HepG2 (cell line): ENCODE data around the gene PIK3C2B. TPM values are rescaled to one million over a fixed set of nuclear protein-coding genes. Genes with fewer than 3 reads are reported as not detected.

ENCODE experiments used
- ATAC-seq: fragments of 200-7000 bp; cut with Tn5 transposase; 3 replicates; pipeline ENCODE4 v1.9.1; 2020; ENCODE audit warnings: mild to moderate bottlenecking, moderate library complexity
- BruUV-seq: library from RNA; stranded (reverse); fragments of 400-500 nt; replicated peaks from 2 replicates; lab custom pipeline; 2021; lab: Mats Ljungman, UMichigan
- CTCF ChIA-PET: fragments of 300-600 bp; formaldehyde crosslinking; extraction: SDS; loops from one replicate; lab custom pipeline; 2021; ENCODE audit warnings: low total read pairs, inconsistent platforms, low intra/inter-chr PET ratio; lab: Yijun Ruan, JAX
- POLR2A ChIA-PET: fragments of 350-600 bp; sonication (Branson Sonifier 250); formaldehyde crosslinking; loops from one replicate; lab custom pipeline; 2020; ENCODE audit warnings: antibody characterized with exemption, inconsistent platforms; lab: Yijun Ruan, JAX
- DNase-seq: peaks from one replicate; pipeline ENCODE4 v3.0.0-alpha.2; 2015; ENCODE audit warnings: low spot score
- FAIRE-seq: peaks from 3 replicates; lab custom pipeline; 2011; peaks lifted over from hg19 to GRCh38; lab: Jason Lieb, UNC
- H2AFZ ChIP-seq: one replicate; pipeline ENCODE4 v1.6.1; 2011; ENCODE audit warnings: low read length, inconsistent platforms
- H3K27ac ChIP-seq: fragments of 300-600 bp; 3 replicates; pipeline ENCODE4 v1.8.0; 2011; ENCODE audit warnings: mixed run types, mild to moderate bottlenecking, mixed read lengths, low read length, inconsistent platforms; ENCODE audit not compliant: insufficient read depth; ENCODE audit errors: extremely low read length
- H3K27me3 ChIP-seq, 2 experiments: fragments of 200-600 bp in 1 of 2; 2 replicates in 1 of 2; 3 replicates in 1 of 2; pipeline versions ENCODE4 v1.6.0 to v1.8.0; 2011; ENCODE audit warnings: low read length in 2 of 2, mild to moderate bottlenecking in 2 of 2, moderate library complexity in 2 of 2, inconsistent platforms in 1 of 2; ENCODE audit not compliant: insufficient read depth in 2 of 2, control insufficient read depth in 1 of 2
- H3K36me3 ChIP-seq, 2 experiments: fragments of 200-600 bp in 1 of 2; replicated peaks in 1 of 2; 2 replicates in 1 of 2; 3 replicates in 1 of 2; pipeline versions ENCODE4 v1.5.1 to v1.8.0; 2011; ENCODE audit warnings: low read length in 2 of 2, inconsistent platforms in 1 of 2; ENCODE audit not compliant: insufficient read depth in 2 of 2, control insufficient read depth in 1 of 2
- H3K4me1 ChIP-seq: 2 replicates; pipeline ENCODE4 v1.5.1; 2012; ENCODE audit warnings: low read length, inconsistent platforms; ENCODE audit not compliant: insufficient read depth
- H3K4me2 ChIP-seq: 2 replicates; pipeline ENCODE4 v1.6.0; 2011; ENCODE audit warnings: low read depth, low read length, inconsistent platforms
- H3K4me3 ChIP-seq, 3 experiments: fragments of 200-600 bp in 1 of 3; sonication (generic), shearing (Covaris generic) in 1 of 3; replicated peaks in 1 of 3; 2 replicates each; pipeline ENCODE4 v1.5.1; 2011 to 2016; ENCODE audit warnings: low read length in 3 of 3, inconsistent platforms in 2 of 3, low read depth in 2 of 3, mild to moderate bottlenecking in 2 of 3, control low read depth in 1 of 3, mixed read lengths in 1 of 3; ENCODE audit not compliant: insufficient read depth in 1 of 3
- H3K79me2 ChIP-seq: one replicate; pipeline ENCODE4 v1.6.1; 2011; ENCODE audit warnings: low read length, inconsistent platforms; ENCODE audit not compliant: insufficient read depth
- H3K9ac ChIP-seq: 2 replicates; pipeline ENCODE4 v1.6.0; 2011; ENCODE audit warnings: mild to moderate bottlenecking, low read depth, low read length, inconsistent platforms; ENCODE audit not compliant: insufficient read depth
- H3K9me3 ChIP-seq: 2 replicates; pipeline ENCODE4 v1.5.1; 2012; ENCODE audit warnings: mild to moderate bottlenecking, low read length
- H4K20me1 ChIP-seq: 2 replicates; pipeline ENCODE4 v1.6.0; 2011; ENCODE audit warnings: inconsistent platforms, mild to moderate bottlenecking, low read length, moderate library complexity; ENCODE audit not compliant: insufficient read depth
- MATR3 ChIP-seq: sonication (generic); formaldehyde crosslinking; IDR thresholded peaks from 2 replicates; pipeline ENCODE4 v1.4.0; 2020; ENCODE audit warnings: missing genetic modification reagents
- MED1 ChIP-seq: sonication (generic); formaldehyde crosslinking; IDR thresholded peaks from 2 replicates; pipeline ENCODE4 v1.4.0; 2020; ENCODE audit warnings: missing genetic modification reagents
- SOX13 ChIP-seq, 3 experiments: fragments of 450-650 bp in 1 of 3; sonication (generic) in 1 of 3; formaldehyde crosslinking in 1 of 3; IDR thresholded peaks in 2 of 3; conservative IDR thresholded peaks in 1 of 3; 2 replicates each; pipeline versions ENCODE4 v1.5.0 to v1.6.1; 2016 to 2020; ENCODE audit warnings: antibody characterized with exemption in 1 of 3, mild to moderate bottlenecking in 1 of 3, missing compliant biosample characterization in 1 of 3, missing genetic modification reagents in 1 of 3, moderate library complexity in 1 of 3
- TSC22D2 ChIP-seq: sonication (generic); formaldehyde crosslinking; IDR thresholded peaks from 2 replicates; pipeline ENCODE4 v1.5.1; 2020; ENCODE audit warnings: missing genetic modification reagents, mild to moderate bottlenecking, borderline replicate concordance
- ZC3H13 ChIP-seq: sonication (generic); formaldehyde crosslinking; IDR thresholded peaks from 2 replicates; pipeline ENCODE4 v1.8.1; 2023; ENCODE audit warnings: mild to moderate bottlenecking, missing genetic modification reagents, moderate library complexity
- ZNF10 ChIP-seq: sonication (generic); formaldehyde crosslinking; IDR thresholded peaks from 2 replicates; pipeline ENCODE4 v1.4.0; 2020; ENCODE audit warnings: mild to moderate bottlenecking, low read depth, missing genetic modification reagents, borderline replicate concordance
- ZNF570 ChIP-seq: sonication (generic); formaldehyde crosslinking; IDR thresholded peaks from 2 replicates; pipeline ENCODE4 v1.4.0; 2020; ENCODE audit warnings: mild to moderate bottlenecking, missing genetic modification reagents, borderline replicate concordance
- WGBS: methylation state at CpG from one replicate; pipeline ENCODE4 v1.1.6; 2017; ENCODE audit warnings: low lambda C conversion rate; 5-methylcytosine and 5-hydroxymethylcytosine counted together
- in situ Hi-C: cut with HindIII; loops from 2 replicates; pipeline ENCODE4 v1.10.0; 2017; ENCODE audit warnings: low pct_unique_long_range_greater_than_20kb; ENCODE audit not compliant: extremely low pct_ligation_motif_present
- intact Hi-C: fragments of 100-400 bp; cut with micrococcal nuclease; formaldehyde crosslinking; loops from one replicate; pipeline ENCODE4 v1.10.0; 2022; ENCODE audit not compliant: unreplicated experiment
- polyA plus RNA-seq, 8 experiments: library from polyadenylated mRNA; depleted of rRNA in 3 of 8; stranded (reverse) in 7 of 8; unstranded in 1 of 8; fragments of >200 nt; fragmentation: Illumina TruSeq in 4 of 8; extraction: Trizol in 4 of 8; gene quantifications; 2 replicates each; pipeline versions ENCODE4 v1.2.1 to v1.2.3, GENCODE V29; 2011 to 2016; ENCODE audit warnings: low read depth in 4 of 8, missing spikeins in 1 of 8, mixed read lengths in 1 of 8; ENCODE audit not compliant: insufficient read depth in 1 of 8
- total RNA-seq, 5 experiments: library from RNA; depleted of rRNA; stranded (reverse); fragments of >200 nt; fragmentation: Illumina TruSeq; extraction: Trizol; gene quantifications; 2 replicates each; pipeline ENCODE4 v1.2.3, GENCODE V29; 2016; ENCODE audit warnings: low read depth in 1 of 5
- TF ChIP-seq, protein P1 (sequence below): sonication (generic); formaldehyde crosslinking; IDR thresholded peaks from 2 replicates; pipeline ENCODE4 v1.4.0; 2020; ENCODE audit warnings: mild to moderate bottlenecking, missing genetic modification reagents, borderline replicate concordance
- TF ChIP-seq, protein P2 (sequence below): sonication (generic); formaldehyde crosslinking; IDR thresholded peaks from 2 replicates; pipeline ENCODE4 v1.4.0; 2020; ENCODE audit warnings: missing genetic modification reagents
- TF ChIP-seq, protein P3 (sequence below): sonication (generic); formaldehyde crosslinking; IDR thresholded peaks from 2 replicates; pipeline ENCODE4 v1.4.0; 2020; ENCODE audit warnings: missing genetic modification reagents
- TF ChIP-seq, protein P4 (sequence below): sonication (generic); formaldehyde crosslinking; IDR thresholded peaks from 2 replicates; pipeline ENCODE4 v1.8.1; 2023; ENCODE audit warnings: missing genetic modification reagents, inconsistent platforms, borderline replicate concordance

Gene PIK3C2B
- total and polyA plus RNA-seq, 2 of the 13 experiments (the other 11 are each of a cell fraction or from before 2014, with no cell fraction given) = 3.4 to 4.5 TPM

DNA sequence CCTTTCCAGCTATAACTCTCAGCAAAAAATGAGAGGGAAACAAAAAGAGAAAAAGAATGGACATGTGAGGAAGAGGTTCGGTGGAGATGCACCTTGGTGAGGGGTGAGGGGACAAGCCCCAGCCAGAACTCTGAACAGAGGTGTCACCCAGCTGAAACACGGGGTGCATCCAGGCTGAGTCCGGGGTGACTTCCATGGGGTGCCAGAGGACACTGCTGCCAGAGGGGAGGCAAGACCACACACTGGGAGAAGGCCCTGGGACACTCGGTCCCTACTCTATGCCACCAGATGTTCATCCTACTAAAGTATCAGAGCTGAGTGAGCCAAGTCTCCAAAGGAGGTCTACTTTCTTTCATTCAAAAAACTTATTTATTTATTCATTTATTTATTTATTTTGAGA is 46.9 kb downstream of the PIK3C2B start:
- Histone ChIP-seq H3K9me3 (no peaks in the 10 kb centered on the region), H3K4me3 (no peak overlapping the region), H3K27ac (no peak overlapping the region), H3K79me2 (no peaks in the 10 kb centered on the region), H3K36me3 (peaks cover 4 to 5% of the 10 kb centered on the region in 2 experiments; a peak in 4 of 5 replicates), H3K4me2 (no peak overlapping the region), H2AFZ (no peak overlapping the region), H3K9ac (no peak overlapping the region), H3K27me3 (no peaks in the 10 kb centered on the region), H4K20me1 (no peaks in the 10 kb centered on the region), H3K4me1 (peaks cover 12% of the 10 kb centered on the region)
- BruUV-seq = no TSS peak
- WGBS = 62% methylated on average over 4 of the region's 4 CpGs
- in situ Hi-C loops = loop anchor here (5.0 kb wide), 1 partner anchor 55 kb away; no protein-coding TSS in a partner anchor
- FAIRE-seq (no peak), DNase-seq (no peak), ATAC-seq (no peak)
- ChIA-PET CTCF (interaction anchor here (3.0 kb wide), 1 partner anchor 54 kb away, joined by 78 read pairs; no protein-coding TSS in a partner anchor), POLR2A (interaction anchor here (1.7 kb wide), 1 partner anchor 46 kb away, joined by 7 read pairs; the partner anchor contains the start of gene PIK3C2B)
- intact Hi-C loops = loop anchor here (2.0 kb wide), 2 partner anchors 15 to 47 kb away; partner anchors contain the start of gene PIK3C2B
- TF ChIP-seq, protein P1, sequence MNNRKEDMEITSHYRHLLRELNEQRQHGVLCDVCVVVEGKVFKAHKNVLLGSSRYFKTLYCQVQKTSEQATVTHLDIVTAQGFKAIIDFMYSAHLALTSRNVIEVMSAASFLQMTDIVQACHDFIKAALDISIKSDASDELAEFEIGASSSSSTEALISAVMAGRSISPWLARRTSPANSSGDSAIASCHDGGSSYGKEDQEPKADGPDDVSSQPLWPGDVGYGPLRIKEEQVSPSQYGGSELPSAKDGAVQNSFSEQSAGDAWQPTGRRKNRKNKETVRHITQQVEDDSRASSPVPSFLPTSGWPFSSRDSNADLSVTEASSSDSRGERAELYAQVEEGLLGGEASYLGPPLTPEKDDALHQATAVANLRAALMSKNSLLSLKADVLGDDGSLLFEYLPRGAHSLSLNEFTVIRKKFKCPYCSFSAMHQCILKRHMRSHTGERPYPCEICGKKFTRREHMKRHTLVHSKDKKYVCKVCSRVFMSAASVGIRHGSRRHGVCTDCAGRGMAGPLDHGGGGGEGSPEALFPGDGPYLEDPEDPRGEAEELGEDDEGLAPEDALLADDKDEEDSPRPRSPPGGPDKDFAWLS (CRISPR knock-in tag) = no peak
- TF ChIP-seq, protein P2, sequence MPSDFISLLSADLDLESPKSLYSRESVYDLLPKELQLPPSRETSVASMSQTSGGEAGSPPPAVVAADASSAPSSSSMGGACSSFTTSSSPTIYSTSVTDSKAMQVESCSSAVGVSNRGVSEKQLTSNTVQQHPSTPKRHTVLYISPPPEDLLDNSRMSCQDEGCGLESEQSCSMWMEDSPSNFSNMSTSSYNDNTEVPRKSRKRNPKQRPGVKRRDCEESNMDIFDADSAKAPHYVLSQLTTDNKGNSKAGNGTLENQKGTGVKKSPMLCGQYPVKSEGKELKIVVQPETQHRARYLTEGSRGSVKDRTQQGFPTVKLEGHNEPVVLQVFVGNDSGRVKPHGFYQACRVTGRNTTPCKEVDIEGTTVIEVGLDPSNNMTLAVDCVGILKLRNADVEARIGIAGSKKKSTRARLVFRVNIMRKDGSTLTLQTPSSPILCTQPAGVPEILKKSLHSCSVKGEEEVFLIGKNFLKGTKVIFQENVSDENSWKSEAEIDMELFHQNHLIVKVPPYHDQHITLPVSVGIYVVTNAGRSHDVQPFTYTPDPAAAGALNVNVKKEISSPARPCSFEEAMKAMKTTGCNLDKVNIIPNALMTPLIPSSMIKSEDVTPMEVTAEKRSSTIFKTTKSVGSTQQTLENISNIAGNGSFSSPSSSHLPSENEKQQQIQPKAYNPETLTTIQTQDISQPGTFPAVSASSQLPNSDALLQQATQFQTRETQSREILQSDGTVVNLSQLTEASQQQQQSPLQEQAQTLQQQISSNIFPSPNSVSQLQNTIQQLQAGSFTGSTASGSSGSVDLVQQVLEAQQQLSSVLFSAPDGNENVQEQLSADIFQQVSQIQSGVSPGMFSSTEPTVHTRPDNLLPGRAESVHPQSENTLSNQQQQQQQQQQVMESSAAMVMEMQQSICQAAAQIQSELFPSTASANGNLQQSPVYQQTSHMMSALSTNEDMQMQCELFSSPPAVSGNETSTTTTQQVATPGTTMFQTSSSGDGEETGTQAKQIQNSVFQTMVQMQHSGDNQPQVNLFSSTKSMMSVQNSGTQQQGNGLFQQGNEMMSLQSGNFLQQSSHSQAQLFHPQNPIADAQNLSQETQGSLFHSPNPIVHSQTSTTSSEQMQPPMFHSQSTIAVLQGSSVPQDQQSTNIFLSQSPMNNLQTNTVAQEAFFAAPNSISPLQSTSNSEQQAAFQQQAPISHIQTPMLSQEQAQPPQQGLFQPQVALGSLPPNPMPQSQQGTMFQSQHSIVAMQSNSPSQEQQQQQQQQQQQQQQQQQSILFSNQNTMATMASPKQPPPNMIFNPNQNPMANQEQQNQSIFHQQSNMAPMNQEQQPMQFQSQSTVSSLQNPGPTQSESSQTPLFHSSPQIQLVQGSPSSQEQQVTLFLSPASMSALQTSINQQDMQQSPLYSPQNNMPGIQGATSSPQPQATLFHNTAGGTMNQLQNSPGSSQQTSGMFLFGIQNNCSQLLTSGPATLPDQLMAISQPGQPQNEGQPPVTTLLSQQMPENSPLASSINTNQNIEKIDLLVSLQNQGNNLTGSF = no peak
- TF ChIP-seq SOX13 (IDR thresholded peaks at IDR 0.05) (no peak), SOX13 (CRISPR knock-in tag; conservative IDR thresholded peaks at IDR 0.05 in 1 of 2, IDR thresholded peaks at IDR 0.05 in 1 of 2) (no peak), TSC22D2 (CRISPR knock-in tag) (no peak), ZNF10 (CRISPR knock-in tag) (no peak), MED1 (no peak), MATR3 (CRISPR knock-in tag) (no peak), ZNF570 (CRISPR knock-in tag) (no peak), ZC3H13 (CRISPR knock-in tag) (no peak)
- TF ChIP-seq, protein P3, sequence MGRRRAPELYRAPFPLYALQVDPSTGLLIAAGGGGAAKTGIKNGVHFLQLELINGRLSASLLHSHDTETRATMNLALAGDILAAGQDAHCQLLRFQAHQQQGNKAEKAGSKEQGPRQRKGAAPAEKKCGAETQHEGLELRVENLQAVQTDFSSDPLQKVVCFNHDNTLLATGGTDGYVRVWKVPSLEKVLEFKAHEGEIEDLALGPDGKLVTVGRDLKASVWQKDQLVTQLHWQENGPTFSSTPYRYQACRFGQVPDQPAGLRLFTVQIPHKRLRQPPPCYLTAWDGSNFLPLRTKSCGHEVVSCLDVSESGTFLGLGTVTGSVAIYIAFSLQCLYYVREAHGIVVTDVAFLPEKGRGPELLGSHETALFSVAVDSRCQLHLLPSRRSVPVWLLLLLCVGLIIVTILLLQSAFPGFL (CRISPR knock-in tag) = no peak
- TF ChIP-seq, protein P4, sequence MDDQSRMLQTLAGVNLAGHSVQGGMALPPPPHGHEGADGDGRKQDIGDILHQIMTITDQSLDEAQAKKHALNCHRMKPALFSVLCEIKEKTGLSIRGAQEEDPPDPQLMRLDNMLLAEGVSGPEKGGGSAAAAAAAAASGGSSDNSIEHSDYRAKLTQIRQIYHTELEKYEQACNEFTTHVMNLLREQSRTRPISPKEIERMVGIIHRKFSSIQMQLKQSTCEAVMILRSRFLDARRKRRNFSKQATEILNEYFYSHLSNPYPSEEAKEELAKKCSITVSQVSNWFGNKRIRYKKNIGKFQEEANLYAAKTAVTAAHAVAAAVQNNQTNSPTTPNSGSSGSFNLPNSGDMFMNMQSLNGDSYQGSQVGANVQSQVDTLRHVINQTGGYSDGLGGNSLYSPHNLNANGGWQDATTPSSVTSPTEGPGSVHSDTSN = no peak
